BLaER1 (cell line): ENCODE data around the gene LIFR.

Experiments used
- H3K27ac ChIP-seq: shearing (Covaris generic); formaldehyde crosslinking; 2 replicates; pipeline ENCODE4 v1.8.1; 2022
- H3K27me3 ChIP-seq: shearing (Covaris generic); formaldehyde crosslinking; 2 replicates; pipeline ENCODE4 v1.8.1; 2022
- H3K36me3 ChIP-seq: shearing (Covaris generic); formaldehyde crosslinking; 2 replicates; pipeline ENCODE4 v1.8.1; 2022
- H3K4me1 ChIP-seq: shearing (Covaris generic); formaldehyde crosslinking; 2 replicates; pipeline ENCODE4 v1.8.1; 2022
- H3K4me2 ChIP-seq: shearing (Covaris generic); formaldehyde crosslinking; 2 replicates; pipeline ENCODE4 v1.8.1; 2022
- H3K4me3 ChIP-seq: shearing (Covaris generic); formaldehyde crosslinking; 2 replicates; pipeline ENCODE4 v1.8.1; 2022
- H3K9ac ChIP-seq: shearing (Covaris generic); formaldehyde crosslinking; 2 replicates; pipeline ENCODE4 v1.8.1; 2022
- H3K9me3 ChIP-seq: shearing (Covaris generic); formaldehyde crosslinking; 2 replicates; pipeline ENCODE4 v1.8.1; 2022
- H4K20me1 ChIP-seq: shearing (Covaris generic); formaldehyde crosslinking; 2 replicates; pipeline ENCODE4 v1.8.1; 2022
- Cebpa-rat ChIP-seq: shearing (Covaris generic); IDR thresholded peaks from 2 replicates; pipeline ENCODE4 v1.8.1; 2022

The LIFR gene

GRCh38 chr5:38494175-38494574 lies 62.3 kb downstream of the LIFR start:
- Histone ChIP-seq H3K4me1 (no peaks in the 10 kb centered on the region), H3K27me3 (no peaks in the 10 kb centered on the region), H4K20me1 (no peaks in the 10 kb centered on the region), H3K27ac (no peak overlapping the region), H3K36me3 (no peaks in the 10 kb centered on the region), H3K4me2 (no peak overlapping the region), H3K9me3 (no peaks in the 10 kb centered on the region), H3K9ac (no peak overlapping the region), H3K4me3 (no peak overlapping the region)
- TF ChIP-seq Cebpa-rat, result no peak

- H3K4me1 ChIP-seq, result no peaks in the 10 kb centered on the region
- no peaks in the 10 kb centered on the region for H4K20me1 ChIP-seq
- no peaks in the 10 kb centered on the region for H3K36me3 ChIP-seq
- H3K9ac ChIP-seq, result no peak overlapping the region
- no peak overlapping the region for H3K4me2 ChIP-seq
- no peak overlapping the region for H3K4me3 ChIP-seq
- no peak for TF ChIP-seq Cebpa-rat
- H3K27me3 ChIP-seq, result no peaks in the 10 kb centered on the region
- H3K27ac ChIP-seq, result no peak overlapping the region
- H3K9me3 ChIP-seq, result no peaks in the 10 kb centered on the region
These were observed 72.5 kb downstream of the LIFR start for GRCh38 chr5:38483805-38484398.

- Histone ChIP-seq H3K9me3 (no peaks in the 10 kb centered on the region), H3K4me3 (no peak overlapping the region), H3K4me2 (no peak overlapping the region), H3K36me3 (no peaks in the 10 kb centered on the region), H3K4me1 (no peaks in the 10 kb centered on the region), H3K27me3 (no peaks in the 10 kb centered on the region), H3K27ac (no peak overlapping the region), H3K9ac (no peak overlapping the region), H4K20me1 (no peaks in the 10 kb centered on the region)
- TF ChIP-seq Cebpa-rat, result no peak
These were observed 77.0 kb downstream of the LIFR start for GRCh38 chr5:38479315-38479904.

- no peaks in the 10 kb centered on the region for H3K9me3 ChIP-seq
- H3K4me3 ChIP-seq, result no peak overlapping the region
- no peak overlapping the region for H3K4me2 ChIP-seq
- no peaks in the 10 kb centered on the region for H3K27me3 ChIP-seq
- TF ChIP-seq Cebpa-rat, result no peak
- no peaks in the 10 kb centered on the region for H3K36me3 ChIP-seq
- no peak overlapping the region for H3K27ac ChIP-seq
- no peak overlapping the region for H3K9ac ChIP-seq
- H3K4me1 ChIP-seq, result no peaks in the 10 kb centered on the region
- H4K20me1 ChIP-seq, result no peaks in the 10 kb centered on the region
These were observed 77.6 kb downstream of the LIFR start for GRCh38 chr5:38478878-38479277.

- Histone ChIP-seq H3K4me1 (no peaks in the 10 kb centered on the region), H3K4me2 (no peak overlapping the region)
- no peak for TF ChIP-seq Cebpa-rat
These were observed 78.3 kb downstream of the LIFR start for GRCh38 chr5:38478166-38478565.

GRCh38 chr5:38473008-38473407 lies 83.4 kb downstream of the LIFR start:
- Histone ChIP-seq H3K4me2 (no peak overlapping the region), H3K27ac (no peak overlapping the region), H3K27me3 (no peaks in the 10 kb centered on the region), H3K36me3 (no peaks in the 10 kb centered on the region), H3K4me1 (peaks cover 17% of the 10 kb centered on the region), H4K20me1 (no peaks in the 10 kb centered on the region), H3K9me3 (no peaks in the 10 kb centered on the region), H3K4me3 (no peak overlapping the region), H3K9ac (no peak overlapping the region)
- no peak for TF ChIP-seq Cebpa-rat

More at GRCh38 chr5:38478166-38478565, 78.3 kb downstream of the LIFR start:
- H3K4me3 ChIP-seq, result no peak overlapping the region
- H3K27ac ChIP-seq, result no peak overlapping the region
- no peaks in the 10 kb centered on the region for H3K27me3 ChIP-seq
- H3K36me3 ChIP-seq, result no peaks in the 10 kb centered on the region
- no peak overlapping the region for H3K9ac ChIP-seq
- H3K9me3 ChIP-seq, result no peaks in the 10 kb centered on the region
- no peaks in the 10 kb centered on the region for H4K20me1 ChIP-seq

- TF ChIP-seq Cebpa-rat, result no peak
- Histone ChIP-seq H3K4me2 (no peak overlapping the region), H3K27ac (no peak overlapping the region), H4K20me1 (no peaks in the 10 kb centered on the region), H3K4me3 (no peak overlapping the region), H3K4me1 (peaks cover 21% of the 10 kb centered on the region), H3K9ac (no peak overlapping the region), H3K27me3 (no peaks in the 10 kb centered on the region), H3K9me3 (no peaks in the 10 kb centered on the region), H3K36me3 (no peaks in the 10 kb centered on the region)
These were observed 83.9 kb downstream of the LIFR start for GRCh38 chr5:38472541-38472940.

GRCh38 chr5:38471709-38472108 lies 84.7 kb downstream of the LIFR start:
- H3K4me1 ChIP-seq, result peaks cover 25% of the 10 kb centered on the region
- no peak overlapping the region for H3K9ac ChIP-seq
- no peak overlapping the region for H3K27ac ChIP-seq
- no peaks in the 10 kb centered on the region for H3K36me3 ChIP-seq
- no peak for TF ChIP-seq Cebpa-rat
- H3K9me3 ChIP-seq, result no peaks in the 10 kb centered on the region
- no peak overlapping the region for H3K4me3 ChIP-seq
- no peaks in the 10 kb centered on the region for H3K27me3 ChIP-seq
- no peaks in the 10 kb centered on the region for H4K20me1 ChIP-seq
- H3K4me2 ChIP-seq, result no peak overlapping the region

- Histone ChIP-seq H3K27ac (no peak overlapping the region), H3K4me3 (no peak overlapping the region), H3K4me2 (peak overlapping the region; percentile 79; the same call in 1 of the 2 replicates), H4K20me1 (no peaks in the 10 kb centered on the region), H3K27me3 (no peaks in the 10 kb centered on the region), H3K4me1 (peaks cover 25% of the 10 kb centered on the region), H3K9ac (no peak overlapping the region), H3K9me3 (no peaks in the 10 kb centered on the region), H3K36me3 (no peaks in the 10 kb centered on the region)
- no peak for TF ChIP-seq Cebpa-rat
These were observed 86.7 kb downstream of the LIFR start for GRCh38 chr5:38469707-38470267.

GRCh38 chr5:38468978-38469706 lies 87.3 kb downstream of the LIFR start:
- Histone ChIP-seq H3K9ac (no peak overlapping the region), H3K36me3 (no peaks in the 10 kb centered on the region), H3K4me2 (peak overlapping the region; percentile 79), H3K27ac (no peak overlapping the region; the same call in 1 of the 2 replicates), H4K20me1 (no peaks in the 10 kb centered on the region), H3K27me3 (no peaks in the 10 kb centered on the region), H3K9me3 (no peaks in the 10 kb centered on the region), H3K4me1 (peaks cover 26% of the 10 kb centered on the region), H3K4me3 (no peak overlapping the region)
- TF ChIP-seq Cebpa-rat, result no peak
